Naive B cell (primary cell): ENCODE data around the gene ASB16. TPM values are rescaled to one million over a fixed set of nuclear protein-coding genes. Genes with fewer than 3 reads are reported as not detected.

Source experiments
- ATAC-seq, 2 donors: fragments of 150-1000 bp; cut with Tn5 transposase; 2 replicates each; pipeline ENCODE4 v1.10.0; 2021; ENCODE audit warnings: low read depth in 2 of 2, mild to moderate bottlenecking in 2 of 2, moderate library complexity in 2 of 2
- DNase-seq: peaks from one replicate; pipeline ENCODE4 v3.0.0; 2022
- H3K27ac Mint-ChIP-seq, 6 donors: one replicate each; pipeline ENCODE4 v1.8.0; 2020 to 2022; ENCODE audit warnings: mild to moderate bottlenecking in 6 of 6, mixed read lengths in 6 of 6, moderate library complexity in 5 of 6, inconsistent platforms in 2 of 6
- H3K27me3 Mint-ChIP-seq, 3 donors: one replicate each; pipeline ENCODE4 v1.8.0; 2021 to 2022; ENCODE audit warnings: mixed read lengths in 3 of 3, mild to moderate bottlenecking in 1 of 3
- H3K36me3 Mint-ChIP-seq, 2 donors: one replicate each; pipeline ENCODE4 v1.8.0; 2020 to 2022; ENCODE audit warnings: mixed read lengths in 2 of 2, inconsistent platforms in 1 of 2, mild to moderate bottlenecking in 1 of 2
- H3K4me1 Mint-ChIP-seq, 3 donors: one replicate each; pipeline ENCODE4 v1.8.0; 2020 to 2022; ENCODE audit warnings: mixed read lengths in 3 of 3, inconsistent platforms in 1 of 3, mild to moderate bottlenecking in 1 of 3, moderate library complexity in 1 of 3
- H3K4me3 Mint-ChIP-seq, 8 donors: one replicate each; pipeline ENCODE4 v1.8.0; 2020 to 2022; ENCODE audit warnings: mild to moderate bottlenecking in 8 of 8, mixed read lengths in 8 of 8, moderate library complexity in 8 of 8, inconsistent platforms in 2 of 8
- H3K9me3 Mint-ChIP-seq, 7 donors: one replicate each; pipeline ENCODE4 v1.8.0; 2020 to 2022; ENCODE audit warnings: mixed read lengths in 7 of 7, mild to moderate bottlenecking in 5 of 7, inconsistent platforms in 2 of 7, moderate library complexity in 1 of 7
- polyA plus RNA-seq, 6 donors: library from polyadenylated mRNA; unstranded; fragments of 300-500 nt; fragmentation: Illumina TruSeq; gene quantifications; one replicate each; pipeline ENCODE4 v1.2.3, GENCODE V29; 2021; ENCODE audit warnings: low read depth in 6 of 6

The ASB16 gene
- polyA plus RNA-seq, 6 donors from 2014 or later, result 0.19 to 0.43 (median 0.31) TPM; not detected in 2

DNA sequence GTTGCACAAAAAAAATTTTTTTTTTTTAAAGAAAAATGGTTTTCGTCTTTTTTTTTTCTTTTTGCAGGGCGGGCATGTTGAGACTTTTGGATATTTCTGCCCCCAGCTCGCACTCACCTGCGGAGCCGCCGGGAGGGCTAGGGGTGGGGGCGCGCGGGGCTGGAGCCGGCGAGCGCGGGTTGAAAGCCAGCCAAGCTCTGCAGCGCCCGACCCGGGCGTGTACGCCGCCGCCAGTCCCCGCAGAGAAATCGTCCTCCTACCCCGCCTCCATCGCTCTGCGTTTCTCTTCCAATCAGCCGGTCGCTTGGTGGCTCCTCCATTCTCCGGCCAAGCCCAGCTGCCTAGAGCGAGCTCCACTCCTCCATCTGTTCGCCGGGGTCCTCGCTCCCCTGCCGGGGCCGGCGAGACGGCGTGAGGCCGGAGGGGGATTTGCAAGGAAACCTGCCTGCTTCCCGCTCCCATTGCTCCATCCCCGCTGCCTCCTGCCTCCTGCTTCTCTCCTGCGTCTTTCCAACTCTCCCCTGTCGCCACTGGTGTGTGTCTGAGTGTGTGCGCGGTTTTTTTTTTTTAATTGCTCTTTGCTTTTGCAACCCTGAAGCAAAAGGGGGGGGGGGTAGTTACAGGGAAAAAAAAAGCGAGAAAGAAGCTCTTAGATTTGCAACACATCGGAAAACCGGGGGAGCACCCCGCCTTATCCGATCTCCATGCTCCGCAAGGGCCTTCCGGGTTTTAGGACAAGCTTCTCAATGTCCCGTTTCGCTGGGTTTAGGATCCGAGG lies 50.8 kb downstream of the ASB16 start:
- DNase-seq (peak; percentile 72), ATAC-seq (peak; percentile 22 to 27)
- H3K27me3 Mint-ChIP-seq, result no peaks in the 10 kb centered on the region
- peak overlapping the region; percentile 91 to 100 (median 96) for H3K4me3 Mint-ChIP-seq
- H3K4me1 Mint-ChIP-seq, result peaks cover 20 to 33% (median 32%) of the 10 kb centered on the region in 3 donors
- no peaks in the 10 kb centered on the region for H3K9me3 Mint-ChIP-seq
- peaks cover under 1 to 5% of the 10 kb centered on the region in 2 donors for H3K36me3 Mint-ChIP-seq
- peak overlapping the region; percentile 88 to 96 (median 96) for H3K27ac Mint-ChIP-seq

DNA sequence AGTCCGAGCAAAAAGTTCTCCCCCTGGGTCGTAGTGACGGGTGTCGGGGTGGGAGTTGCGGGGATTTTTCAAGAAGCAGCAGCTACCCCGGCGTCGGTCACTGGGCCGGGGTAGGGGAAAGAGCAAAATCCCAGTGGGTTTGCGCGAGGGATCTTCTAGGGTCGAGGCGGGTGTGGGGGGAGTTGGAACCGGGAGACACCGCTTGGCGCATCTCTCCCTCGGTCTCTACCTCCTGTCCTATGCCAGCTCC lies 51.3 kb downstream of the ASB16 start:
- H3K27me3 Mint-ChIP-seq, result no peaks in the 10 kb centered on the region
- DNase-seq (peak; percentile 30), ATAC-seq (no peak)
- H3K36me3 Mint-ChIP-seq, result peaks cover 0 to 2% of the 10 kb centered on the region in 2 donors
- H3K4me3 Mint-ChIP-seq, result peak overlapping the region; percentile 91 to 100 (median 96)
- no peaks in the 10 kb centered on the region for H3K9me3 Mint-ChIP-seq
- H3K4me1 Mint-ChIP-seq, result peaks cover 15 to 28% (median 27%) of the 10 kb centered on the region in 3 donors
- H3K27ac Mint-ChIP-seq, result peak overlapping the region; percentile 88 to 96 (median 96)

DNA sequence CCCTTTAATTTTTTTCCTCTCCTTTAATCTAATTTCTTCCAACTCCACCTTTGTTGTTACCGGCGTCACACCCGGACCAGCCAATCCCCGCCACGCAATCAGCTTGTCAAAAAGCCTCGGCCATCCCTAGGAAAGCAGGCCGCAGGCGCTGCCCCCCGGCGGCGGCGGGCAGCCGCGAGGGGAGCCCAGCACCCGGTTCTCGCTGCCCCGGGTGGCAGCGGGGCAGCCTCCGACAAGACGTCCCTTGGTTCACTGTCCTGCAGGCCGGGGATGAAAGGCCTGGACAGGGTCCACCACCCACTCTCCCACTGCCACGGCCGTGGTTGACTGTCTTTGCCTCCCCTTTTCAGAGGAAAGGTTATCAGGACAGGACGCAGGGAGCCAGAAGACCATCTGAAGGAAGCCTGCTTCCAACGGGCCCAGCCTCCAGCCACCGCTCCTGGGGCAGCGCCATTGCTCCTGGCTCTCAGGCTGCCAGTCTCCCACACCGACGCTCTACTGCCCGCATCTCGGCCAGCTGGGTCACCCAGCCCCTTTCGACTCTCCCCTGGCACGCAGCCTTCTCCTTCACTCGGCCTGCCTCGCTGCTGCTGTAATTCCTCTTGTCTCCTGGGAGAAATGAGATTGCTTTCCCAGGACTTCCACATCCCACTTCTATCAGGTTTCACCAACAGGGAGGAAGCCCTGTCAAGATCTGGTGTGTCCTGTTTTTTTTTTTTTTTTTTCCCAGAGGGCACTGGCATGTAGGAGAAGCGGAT lies 51.8 kb downstream of the ASB16 start:
- Mint-ChIP-seq H3K4me3 (peak overlapping the region; percentile 91 to 100 (median 96)), H3K9me3 (no peaks in the 10 kb centered on the region), H3K36me3 (no peaks in the 10 kb centered on the region), H3K27me3 (no peaks in the 10 kb centered on the region), H3K27ac (peak overlapping the region; percentile 88 to 96 (median 96)), H3K4me1 (peaks cover 11 to 24% (median 22%) of the 10 kb centered on the region in 3 donors)
- ATAC-seq (no peak), DNase-seq (peak; percentile 39)

DNA sequence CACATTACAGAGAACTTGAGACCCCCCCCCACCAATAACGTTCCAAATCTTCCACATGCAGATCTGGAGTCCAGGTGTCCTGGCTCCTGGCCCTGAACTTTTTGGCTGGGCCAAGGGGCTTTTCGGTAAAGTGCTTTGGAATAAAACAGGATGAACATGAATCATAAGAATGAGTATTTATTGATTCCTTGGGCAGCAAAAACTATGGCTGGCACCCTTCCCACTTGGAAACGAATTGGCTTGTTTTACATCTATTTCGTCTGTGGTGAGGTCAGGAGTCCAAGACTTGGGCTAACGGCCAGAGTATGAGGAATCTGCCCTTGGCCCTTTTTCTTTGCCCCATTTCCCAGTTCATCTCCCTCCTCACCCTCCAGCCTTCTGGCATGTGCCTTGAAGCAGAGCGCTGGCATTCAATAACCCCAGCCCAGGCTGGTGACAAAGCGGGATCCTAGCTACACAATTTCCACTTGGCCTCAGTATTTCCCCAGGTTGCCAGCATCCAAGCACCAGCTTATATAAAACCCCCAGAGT lies 53.1 kb downstream of the ASB16 start:
- Mint-ChIP-seq H3K27me3 (no peaks in the 10 kb centered on the region), H3K27ac (peak overlapping the region in 2 of 6 donors; percentile 1 to 37), H3K9me3 (no peaks in the 10 kb centered on the region), H3K4me1 (peaks cover 6 to 17% (median 13%) of the 10 kb centered on the region in 3 donors), H3K36me3 (no peaks in the 10 kb centered on the region), H3K4me3 (peak overlapping the region in 5 of 8 donors; percentile 30 to 100 (median 56))
- ATAC-seq (no peak), DNase-seq (no peak)

Other genes starting within 250 kb of the ASB16 start
- gene PPY, start 228.2 kb upstream of the ASB16 start, polyA plus RNA-seq, result not detected
- not detected for gene PYY, start 216.8 kb upstream of the ASB16 start, polyA plus RNA-seq
- gene NAGS, start 166.1 kb upstream of the ASB16 start, polyA plus RNA-seq, result 1 to 10 TPM in 2 of 6 donors, under 1 TPM in 3, not detected in 1; 0.57 to 1.8 (median 0.90) TPM
- gene TMEM101, start 155.7 kb upstream of the ASB16 start, polyA plus RNA-seq, result 10 to 100 TPM; 25.7 to 34.2 (median 28.9) TPM
- gene LSM12, start 104.0 kb upstream of the ASB16 start, polyA plus RNA-seq, result 10 to 100 TPM; 48.1 to 99.0 (median 80.5) TPM
- 10 to 100 TPM; 19.2 to 28.0 (median 24.6) TPM for gene G6PC3, start 100.0 kb upstream of the ASB16 start, polyA plus RNA-seq
- gene HDAC5, start 47.1 kb upstream of the ASB16 start, polyA plus RNA-seq, result 10 to 100 TPM; 27.5 to 79.5 (median 41.2) TPM
- gene HROB, start 28.8 kb upstream of the ASB16 start, polyA plus RNA-seq, result 1 to 10 TPM in 3 of 6 donors, under 1 TPM in 2, not detected in 1; 0.63 to 1.4 (median 1.2) TPM
- gene TMUB2, start 16.3 kb downstream of the ASB16 start, polyA plus RNA-seq, result 10 to 100 TPM; 39.7 to 69.9 (median 44.8) TPM
- gene ATXN7L3, start 29.2 kb downstream of the ASB16 start, polyA plus RNA-seq, result 10 to 100 TPM in 3 of 6 donors, 1 to 10 TPM in 3; 6.6 to 14.4 (median 9.4) TPM
- gene UBTF, start 49.0 kb downstream of the ASB16 start, polyA plus RNA-seq, result 10 to 100 TPM; 20.2 to 77.3 (median 43.0) TPM
- gene SLC4A1, start 97.4 kb downstream of the ASB16 start, polyA plus RNA-seq, result under 1 TPM in 3 of 6 donors, not detected in 3; 0.07 to 0.20 (median 0.12) TPM
- under 1 TPM in 2 of 6 donors, not detected in 4; 0.13 to 0.16 TPM for gene RUNDC3A, start 137.9 kb downstream of the ASB16 start, polyA plus RNA-seq
- 100 to 1,000 TPM in 3 of 6 donors, 10 to 100 TPM in 3; 87.3 to 143 (median 103) TPM for gene SLC25A39, start 154.1 kb downstream of the ASB16 start, polyA plus RNA-seq
- 100 to 1,000 TPM; 102 to 198 (median 110) TPM for gene GRN, start 174.6 kb downstream of the ASB16 start, polyA plus RNA-seq
- under 1 TPM in 2 of 6 donors, not detected in 4; 0.21 to 0.29 TPM for gene FAM171A2, start 193.1 kb downstream of the ASB16 start, polyA plus RNA-seq
- 1 to 10 TPM in 5 of 6 donors, under 1 TPM in 1; 0.70 to 7.1 (median 5.1) TPM for gene ITGA2B, start 218.9 kb downstream of the ASB16 start, polyA plus RNA-seq